GM18505 (cell line): Measurements from ENCODE around the gene BBC3.

Experiments used
- ATAC-seq: cut with Tn5 transposase; IDR thresholded peaks from one replicate; pipeline ENCODE4 v1.9.1; 2021; ENCODE audit not compliant: unreplicated experiment
- POLR2A ChIP-seq: IDR thresholded peaks from 4 replicates; pipeline ENCODE4 v1.6.1; 2011; ENCODE audit warnings: borderline replicate concordance; ENCODE audit not compliant: insufficient read depth, insufficient read length; ENCODE audit errors: extremely low read depth

The BBC3 gene

GRCh38 chr19:47183601-47184000, 47.4 kb downstream of the BBC3 start:
- no peak for TF ChIP-seq POLR2A
- no peak for ATAC-seq

GRCh38 chr19:47179653-47180310, 51.2 kb downstream of the BBC3 start:
- no peak for TF ChIP-seq POLR2A
- ATAC-seq = no peak

- ATAC-seq = no peak
- no peak for TF ChIP-seq POLR2A
Measured at GRCh38 chr19:47176627-47177090, 54.3 kb downstream of the BBC3 start.

GRCh38 chr19:47176071-47176626, 54.9 kb downstream of the BBC3 start:
- no peak for TF ChIP-seq POLR2A
- no peak for ATAC-seq

GRCh38 chr19:47172666-47173455, 58.1 kb downstream of the BBC3 start:
- no peak for TF ChIP-seq POLR2A
- no peak for ATAC-seq
